Choroid plexus epithelial cell (primary cell): Measurements from ENCODE around the gene ATP2C1.
A peak's percentile ranks its signal among the peaks of the same experiment; 100 is the strongest.

Experiments used
- DNase-seq: peaks from one replicate; pipeline ENCODE4 v3.0.0-alpha.2; 2010; ENCODE audit warnings: low read depth
- H3K4me3 ChIP-seq: 2 replicates; pipeline ENCODE4 v1.5.1; 2011; ENCODE audit warnings: low read depth, mild to moderate bottlenecking, control low read depth, low read length, moderate library complexity
- CTCF ChIP-seq: conservative IDR thresholded peaks from 2 replicates; pipeline ENCODE4 v1.5.1; 2011; ENCODE audit warnings: low read depth, mild to moderate bottlenecking, control low read depth, inconsistent platforms, low read length, moderate library complexity

The ATP2C1 gene

DNA sequence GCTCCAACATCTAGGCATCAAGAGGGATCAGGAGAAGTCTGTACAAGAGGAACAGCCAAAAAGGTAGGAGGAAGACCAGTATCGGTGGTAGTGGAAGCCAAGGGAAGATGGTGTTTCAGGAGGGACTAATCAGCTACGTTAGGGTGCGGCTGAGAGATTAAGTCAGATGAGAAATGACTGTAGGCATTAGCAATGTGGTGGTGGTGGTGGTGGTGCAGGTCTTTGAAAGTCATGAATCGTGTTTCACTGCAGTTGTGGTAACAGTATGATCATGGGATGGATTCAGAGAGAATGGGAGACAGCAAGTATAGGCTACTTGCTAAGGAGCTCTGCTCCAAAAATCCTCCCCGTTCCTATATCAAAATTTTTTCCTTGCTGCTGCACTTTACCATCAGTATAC, 97.2 kb downstream of the ATP2C1 start:
- TF ChIP-seq CTCF, result no peak
- DNase-seq, result no peak
- no peak overlapping the region for H3K4me3 ChIP-seq

GRCh38 chr3:130992344-130992743, 98.5 kb downstream of the ATP2C1 start:
- no peak overlapping the region for H3K4me3 ChIP-seq
- TF ChIP-seq CTCF, result no peak
- no peak for DNase-seq

DNA sequence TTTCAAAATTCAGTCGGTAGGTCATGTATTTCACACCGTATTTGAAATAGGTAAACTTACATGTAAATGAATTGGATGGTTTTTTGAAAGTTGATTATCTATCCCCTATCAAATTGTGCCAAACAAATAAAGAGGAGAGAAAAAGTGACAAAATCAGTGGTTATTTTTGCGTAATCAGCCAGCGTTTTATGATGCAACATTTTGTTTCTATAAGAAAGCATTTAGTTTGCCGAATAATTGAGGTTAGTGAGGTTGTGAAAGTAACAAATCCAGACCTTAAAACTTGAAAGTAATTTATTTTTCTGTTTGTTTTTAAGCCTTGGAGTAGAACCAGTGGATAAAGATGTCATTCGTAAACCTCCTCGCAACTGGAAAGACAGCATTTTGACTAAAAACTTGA, 103.4 kb downstream of the ATP2C1 start:
- no peak overlapping the region for H3K4me3 ChIP-seq
- no peak for TF ChIP-seq CTCF
- DNase-seq, result peak; percentile 70

GRCh38 chr3:131001071-131001470, 107.2 kb downstream of the ATP2C1 start:
- TF ChIP-seq CTCF, result no peak
- H3K4me3 ChIP-seq, result no peak overlapping the region
- no peak for DNase-seq

GRCh38 chr3:131004603-131005002, 110.7 kb downstream of the ATP2C1 start:
- no peak for DNase-seq
- no peak for TF ChIP-seq CTCF
- H3K4me3 ChIP-seq, result no peak overlapping the region

DNA sequence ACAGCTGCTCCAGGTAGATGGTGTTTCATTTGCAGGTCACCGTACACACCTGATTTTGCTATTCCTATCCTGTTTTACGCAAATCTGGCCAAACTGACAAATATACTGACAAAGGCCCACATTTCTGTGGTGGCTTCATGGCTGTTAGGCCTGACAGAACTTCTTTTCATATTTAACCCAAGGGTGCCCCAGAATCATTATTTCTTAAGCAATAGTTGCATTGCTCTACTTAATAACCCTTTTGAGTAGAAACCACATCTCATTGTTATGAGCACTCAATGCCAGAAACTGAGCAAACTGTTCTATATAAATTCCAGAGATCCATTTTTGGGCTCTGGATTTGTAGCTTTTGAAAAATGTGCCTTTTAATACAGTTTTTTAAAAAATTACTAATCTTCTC, 113.4 kb downstream of the ATP2C1 start:
- no peak for DNase-seq
- no peak for TF ChIP-seq CTCF

GRCh38 chr3:131007782-131008181, 113.9 kb downstream of the ATP2C1 start:
- peak; percentile 17 for DNase-seq
- no peak for TF ChIP-seq CTCF
- H3K4me3 ChIP-seq, result no peak overlapping the region

More for the DNA sequence above, 113.4 kb downstream of the ATP2C1 start:
- H3K4me3 ChIP-seq, result no peak overlapping the region
